Left lung (tissue), 10 donors: ENCODE measurements around the gene HAUS3. TPM values are rescaled to one million over a fixed set of nuclear protein-coding genes. Genes with fewer than 3 reads are reported as not detected.

ENCODE experiments used
- ATAC-seq: fragments of 200-7000 bp; cut with Tn5 transposase; one replicate; pipeline ENCODE4 v1.9.1; 2020; ENCODE audit warnings: moderate library complexity
- DNase-seq, 4 donors: peaks; one replicate each; pipeline ENCODE4 v3.0.0-alpha.2; 2013 to 2020
- H3K27ac ChIP-seq, 2 donors: fragments of 200-600 bp; sonication (generic) in 1 of 2; one replicate each; pipeline versions ENCODE4 v1.5.0 to v1.8.0; 2020 to 2021
- H3K27me3 ChIP-seq, 2 donors: fragments of 200-600 bp; sonication (generic) in 1 of 2; one replicate each; pipeline versions ENCODE4 v1.5.0 to v1.8.0; 2020 to 2021
- H3K36me3 ChIP-seq, 2 donors: fragments of 200-600 bp; sonication (generic) in 1 of 2; one replicate each; pipeline versions ENCODE4 v1.5.0 to v1.8.0; 2020 to 2021
- H3K4me1 ChIP-seq, 2 donors: fragments of 200-600 bp; one replicate each; pipeline ENCODE4 v1.8.0; 2021
- H3K4me3 ChIP-seq, 2 donors: fragments of 200-600 bp; sonication (generic) in 1 of 2; one replicate each; pipeline versions ENCODE4 v1.5.0 to v1.8.0; 2020 to 2021; ENCODE audit warnings: mild to moderate bottlenecking in 1 of 2
- H3K9me3 ChIP-seq, 2 donors: fragments of 200-600 bp; sonication (generic) in 1 of 2; one replicate each; pipeline versions ENCODE4 v1.5.0 to v1.8.0; 2020 to 2021
- intact Hi-C, 2 donors: fragments of 100-400 bp; cut with DNase I; formaldehyde crosslinking; loops; one replicate each; pipeline versions ENCODE4 v1.11.2 to v1.14.2; 2022
- polyA plus RNA-seq, 6 donors: library from polyadenylated mRNA; unstranded; fragments of 120-200 nt; gene quantifications; one replicate each; pipeline ENCODE4 v1.2.1, GENCODE V29; 2013; ENCODE audit not compliant: insufficient read length in 6 of 6
- total RNA-seq, 2 donors: library from RNA; stranded (reverse); fragmentation: NEBNext Ultra II Directional; extraction: Animal tissue kit (Norgen Biotek cat#: 25700); gene quantifications; one replicate each; pipeline ENCODE4 v1.2.1, GENCODE V29; 2021
- TF ChIP-seq, protein P1 (sequence below), 2 donors: fragments of 200-600 bp; sonication (generic) in 1 of 2; IDR thresholded peaks; one replicate each; pipeline versions ENCODE4 v1.5.0 to v1.8.0; 2021; ENCODE audit warnings: antibody characterized with exemption in 2 of 2
- donor health status: DM: no; HTN: yes; CAD: no.
- donor health status: DM: no; HTN: no; CAD: no.

Gene HAUS3
- total and polyA plus RNA-seq, 8 donors: 9.7 to 26.7 (median 23.2) TPM

DNA sequence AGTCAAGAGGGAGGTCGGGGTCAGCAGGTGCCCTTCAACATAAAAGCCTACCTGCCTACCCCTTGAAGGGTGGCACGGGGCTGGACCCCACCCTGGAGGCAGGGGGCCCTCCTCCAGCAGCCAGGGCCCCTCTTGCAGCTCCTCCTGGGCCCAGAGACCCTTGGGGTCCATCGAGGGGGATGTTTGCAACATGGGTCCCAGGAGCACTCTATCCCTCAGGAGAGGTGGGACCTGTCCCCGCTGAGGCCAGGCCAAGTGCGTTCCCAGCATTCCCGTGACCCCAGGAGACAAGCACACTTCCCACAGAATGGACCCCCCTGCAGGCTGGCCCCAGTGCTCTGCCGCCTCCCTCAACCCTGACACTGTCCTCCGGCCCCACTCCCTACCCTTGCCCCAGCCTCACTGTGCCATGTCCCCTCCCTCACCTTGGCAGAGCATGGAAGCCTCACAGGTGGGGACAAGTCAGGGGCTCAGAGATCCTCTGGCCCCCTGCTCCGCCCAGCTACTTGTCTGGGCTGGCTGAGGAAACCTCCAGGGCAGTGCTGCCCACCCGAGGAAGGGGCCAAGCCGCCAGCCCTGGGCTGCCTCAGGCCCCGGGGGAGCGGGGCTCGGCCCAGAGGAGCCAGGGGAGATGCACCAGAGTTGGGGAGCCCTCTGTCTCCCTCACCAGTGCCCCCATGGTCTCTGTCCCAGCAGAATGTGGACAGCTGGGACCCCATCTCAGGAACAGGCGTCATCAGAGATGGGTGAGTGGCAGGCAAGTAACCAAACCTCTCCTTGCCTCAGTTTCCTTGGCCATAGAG, 17.8 kb upstream of the HAUS3 start:
- H3K27ac ChIP-seq: peak overlapping the region in 1 of 2 donors; percentile 74
- DNase-seq (peak in 2 of 4 donors; percentile 30 to 67), ATAC-seq (no peak)
- intact Hi-C loops: no loop called here
- no peaks in the 10 kb centered on the region for H3K27me3 ChIP-seq
- H3K9me3 ChIP-seq: no peaks in the 10 kb centered on the region
- TF ChIP-seq, protein P1, sequence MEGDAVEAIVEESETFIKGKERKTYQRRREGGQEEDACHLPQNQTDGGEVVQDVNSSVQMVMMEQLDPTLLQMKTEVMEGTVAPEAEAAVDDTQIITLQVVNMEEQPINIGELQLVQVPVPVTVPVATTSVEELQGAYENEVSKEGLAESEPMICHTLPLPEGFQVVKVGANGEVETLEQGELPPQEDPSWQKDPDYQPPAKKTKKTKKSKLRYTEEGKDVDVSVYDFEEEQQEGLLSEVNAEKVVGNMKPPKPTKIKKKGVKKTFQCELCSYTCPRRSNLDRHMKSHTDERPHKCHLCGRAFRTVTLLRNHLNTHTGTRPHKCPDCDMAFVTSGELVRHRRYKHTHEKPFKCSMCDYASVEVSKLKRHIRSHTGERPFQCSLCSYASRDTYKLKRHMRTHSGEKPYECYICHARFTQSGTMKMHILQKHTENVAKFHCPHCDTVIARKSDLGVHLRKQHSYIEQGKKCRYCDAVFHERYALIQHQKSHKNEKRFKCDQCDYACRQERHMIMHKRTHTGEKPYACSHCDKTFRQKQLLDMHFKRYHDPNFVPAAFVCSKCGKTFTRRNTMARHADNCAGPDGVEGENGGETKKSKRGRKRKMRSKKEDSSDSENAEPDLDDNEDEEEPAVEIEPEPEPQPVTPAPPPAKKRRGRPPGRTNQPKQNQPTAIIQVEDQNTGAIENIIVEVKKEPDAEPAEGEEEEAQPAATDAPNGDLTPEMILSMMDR (IDR thresholded peaks at IDR 0.05): no peak
- peaks cover 51 to 74% of the 10 kb centered on the region in 2 donors for H3K4me1 ChIP-seq
- H3K36me3 ChIP-seq: peaks cover 0 to 22% of the 10 kb centered on the region in 2 donors
- peak overlapping the region; percentile 89 to 93 for H3K4me3 ChIP-seq

DNA sequence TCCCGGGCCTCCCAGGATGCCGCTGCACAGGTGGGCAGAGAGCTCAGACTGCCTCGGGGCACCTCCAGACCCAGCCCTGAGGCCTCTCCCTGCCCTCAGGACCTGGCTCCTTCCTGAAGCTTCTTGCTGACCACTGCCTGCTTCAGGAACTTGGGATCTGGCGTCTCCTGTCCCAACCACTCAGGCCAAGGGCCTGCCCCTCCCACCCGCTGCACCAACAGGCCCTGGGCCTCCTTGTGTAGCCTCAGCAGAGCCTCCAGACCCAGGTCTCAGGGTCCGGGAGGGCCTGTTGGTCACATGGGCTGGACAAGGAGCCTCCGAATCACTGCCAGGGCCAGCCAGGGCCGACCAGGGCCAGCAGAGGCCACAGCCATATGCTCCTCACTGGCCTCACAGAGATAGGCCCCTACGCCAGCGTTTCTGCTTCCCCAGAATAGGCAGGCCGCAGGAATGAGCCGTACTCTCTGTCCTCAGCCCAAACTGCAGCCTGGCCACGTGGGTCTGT, 17.2 kb upstream of the HAUS3 start:
- Histone ChIP-seq H3K4me3 (no peak overlapping the region), H3K27ac (peak overlapping the region in 1 of 2 donors; percentile 20), H3K4me1 (peaks cover 51 to 77% of the 10 kb centered on the region in 2 donors), H3K27me3 (no peaks in the 10 kb centered on the region), H3K36me3 (peaks cover 0 to 27% of the 10 kb centered on the region in 2 donors), H3K9me3 (no peaks in the 10 kb centered on the region)
- DNase-seq (peak in 1 of 4 donors; percentile 31), ATAC-seq (no peak)
- intact Hi-C loops: no loop called here
- TF ChIP-seq, protein P1 (IDR thresholded peaks at IDR 0.05): no peak

DNA sequence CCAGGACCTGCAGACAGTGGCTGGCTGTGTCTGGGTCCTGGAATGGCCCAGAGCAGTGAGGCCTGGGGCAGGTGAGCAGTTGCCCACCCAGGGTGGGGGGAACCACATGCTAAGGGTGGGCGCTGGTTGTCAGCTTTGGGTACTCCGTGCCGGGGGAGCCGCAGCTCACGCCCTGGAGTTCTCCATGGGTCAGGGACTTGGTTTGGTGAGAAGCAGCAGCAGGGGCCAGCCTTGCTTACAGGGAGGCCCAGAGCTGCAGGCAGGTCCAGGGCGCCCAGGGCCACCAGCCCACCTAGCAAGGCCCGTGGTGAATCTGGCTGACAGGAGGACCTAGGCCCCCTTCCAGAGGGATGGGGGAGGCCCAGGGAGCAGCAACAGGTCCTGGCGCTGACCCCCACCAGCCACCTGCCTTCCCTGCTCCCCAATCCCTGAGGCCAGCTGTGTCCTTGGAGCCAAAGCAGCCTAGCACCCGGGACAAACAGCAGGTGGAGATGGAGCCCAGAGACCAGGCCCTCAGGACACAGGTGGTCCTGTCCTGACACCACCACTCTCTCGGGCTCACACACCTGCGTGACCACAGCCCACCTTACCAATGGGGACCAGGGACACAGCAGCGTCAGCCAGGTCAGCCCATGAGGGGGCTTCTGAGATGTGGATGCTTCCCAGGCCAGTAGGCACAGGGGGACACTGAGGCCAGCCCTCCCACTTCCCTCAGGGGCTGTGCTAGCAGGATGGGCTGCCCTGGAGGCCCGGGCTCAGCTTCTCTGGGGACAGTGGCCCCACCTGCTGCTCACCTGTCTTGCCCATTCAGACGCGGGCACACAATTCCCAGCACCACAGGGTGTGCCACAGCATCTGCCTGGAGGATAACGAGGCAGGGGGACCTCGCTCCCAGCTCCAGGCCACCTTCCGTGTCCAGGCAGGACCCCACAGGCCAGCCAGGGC, 16.4 kb upstream of the HAUS3 start:
- H3K27me3 ChIP-seq: no peaks in the 10 kb centered on the region
- DNase-seq: peak in 2 of 4 donors; percentile 24 to 73
- no peak for ATAC-seq
- peak overlapping the region in 1 of 2 donors; percentile 79 for H3K27ac ChIP-seq
- no peak overlapping the region for H3K4me3 ChIP-seq
- H3K9me3 ChIP-seq: no peaks in the 10 kb centered on the region
- peaks cover 0 to 34% of the 10 kb centered on the region in 2 donors for H3K36me3 ChIP-seq
- peaks cover 51 to 75% of the 10 kb centered on the region in 2 donors for H3K4me1 ChIP-seq
- TF ChIP-seq, protein P1 (IDR thresholded peaks at IDR 0.05): no peak
- intact Hi-C loops: no loop called here

DNA sequence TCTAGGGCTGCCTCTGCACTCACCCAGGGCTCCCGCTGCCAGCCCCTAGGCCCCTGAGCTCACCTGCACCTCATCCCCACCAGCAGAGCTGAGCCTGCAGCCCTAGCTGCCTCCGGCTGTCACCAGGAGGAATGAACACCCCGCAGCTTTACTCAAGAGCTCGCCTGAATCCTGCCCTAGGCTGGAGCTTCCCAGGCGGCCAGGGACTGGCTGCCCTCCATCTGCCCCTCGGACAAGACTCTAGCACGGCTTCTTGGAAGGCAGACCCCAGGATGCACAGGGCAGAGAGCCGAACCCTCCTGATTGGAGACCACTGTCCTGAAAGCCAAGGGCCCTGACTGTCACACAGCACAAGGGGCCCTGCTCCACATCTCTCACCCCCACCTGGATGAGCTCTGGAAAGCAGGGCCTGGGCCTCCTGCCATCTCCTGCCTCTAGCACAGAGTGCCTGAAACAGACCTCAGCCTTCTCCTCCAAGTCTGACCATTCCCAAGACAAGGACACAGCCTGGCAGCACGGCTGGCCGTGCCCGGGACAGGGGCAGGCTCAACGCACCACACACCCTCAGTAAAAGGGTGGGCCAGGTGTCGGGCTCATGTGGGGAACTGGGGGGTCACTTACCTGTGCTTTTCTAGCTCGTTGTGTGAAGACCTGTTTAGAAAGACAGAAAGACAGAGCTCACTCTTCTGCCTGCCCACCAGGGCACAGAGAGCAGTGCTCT, 15.6 kb upstream of the HAUS3 start:
- DNase-seq: peak in 2 of 4 donors; percentile 24 to 61
- TF ChIP-seq, protein P1 (IDR thresholded peaks at IDR 0.05): no peak
- Histone ChIP-seq H3K4me1 (peaks cover 44 to 67% of the 10 kb centered on the region in 2 donors), H3K27me3 (no peaks in the 10 kb centered on the region), H3K4me3 (no peak overlapping the region), H3K27ac (peak overlapping the region; percentile 73 to 79), H3K9me3 (no peaks in the 10 kb centered on the region), H3K36me3 (peaks cover 0 to 43% of the 10 kb centered on the region in 2 donors)
- ATAC-seq: no peak
- intact Hi-C loops: no loop called here
